Measurements from ENCODE around the gene LAMB4.

The LAMB4 gene

DNA sequence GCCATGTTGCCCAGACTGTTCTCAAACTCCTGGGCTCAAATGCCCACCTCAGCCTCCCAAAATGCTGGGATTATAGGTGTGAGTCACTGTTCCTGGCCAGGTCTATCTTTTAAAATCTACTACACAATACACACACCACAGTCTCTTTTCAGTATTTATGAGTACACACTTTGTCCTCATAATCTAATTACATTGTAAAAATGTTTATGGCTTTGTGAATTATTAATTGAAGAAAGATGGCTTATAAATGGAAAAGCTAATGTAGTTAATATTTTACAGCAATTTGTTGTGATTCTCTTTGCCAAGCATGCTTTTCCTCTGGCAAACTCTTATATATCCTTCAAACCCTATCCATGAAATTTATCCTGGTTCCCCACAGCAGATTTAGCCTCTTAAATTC is 22.0 kb downstream of the LAMB4 start:
- DNase-seq (ENCODE audit: low read depth in 1 of 2, low spot score in 1 of 2), result no peak

DNA sequence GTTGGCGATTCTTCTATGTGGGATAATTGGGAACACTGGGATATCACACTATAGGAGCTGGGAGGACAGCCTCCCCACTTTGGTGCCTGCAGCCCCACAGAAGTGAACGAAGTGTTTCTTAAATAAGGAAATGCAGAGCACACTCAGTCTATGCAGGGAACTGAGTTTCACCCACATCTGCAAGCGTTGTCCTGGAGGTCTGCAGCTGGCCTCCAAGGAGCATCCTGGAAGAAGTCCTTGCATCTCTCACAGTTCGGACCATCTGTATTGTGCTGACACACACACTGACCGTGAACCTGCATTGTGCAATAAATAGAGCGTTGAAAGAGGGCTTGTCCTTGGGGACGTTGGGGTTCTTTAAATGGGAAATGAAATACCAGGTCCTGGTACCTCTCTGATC is 25.8 kb downstream of the LAMB4 start:
- DNase-seq (ENCODE audit: low read depth in 1 of 2, low spot score in 1 of 2), result no peak

DNA sequence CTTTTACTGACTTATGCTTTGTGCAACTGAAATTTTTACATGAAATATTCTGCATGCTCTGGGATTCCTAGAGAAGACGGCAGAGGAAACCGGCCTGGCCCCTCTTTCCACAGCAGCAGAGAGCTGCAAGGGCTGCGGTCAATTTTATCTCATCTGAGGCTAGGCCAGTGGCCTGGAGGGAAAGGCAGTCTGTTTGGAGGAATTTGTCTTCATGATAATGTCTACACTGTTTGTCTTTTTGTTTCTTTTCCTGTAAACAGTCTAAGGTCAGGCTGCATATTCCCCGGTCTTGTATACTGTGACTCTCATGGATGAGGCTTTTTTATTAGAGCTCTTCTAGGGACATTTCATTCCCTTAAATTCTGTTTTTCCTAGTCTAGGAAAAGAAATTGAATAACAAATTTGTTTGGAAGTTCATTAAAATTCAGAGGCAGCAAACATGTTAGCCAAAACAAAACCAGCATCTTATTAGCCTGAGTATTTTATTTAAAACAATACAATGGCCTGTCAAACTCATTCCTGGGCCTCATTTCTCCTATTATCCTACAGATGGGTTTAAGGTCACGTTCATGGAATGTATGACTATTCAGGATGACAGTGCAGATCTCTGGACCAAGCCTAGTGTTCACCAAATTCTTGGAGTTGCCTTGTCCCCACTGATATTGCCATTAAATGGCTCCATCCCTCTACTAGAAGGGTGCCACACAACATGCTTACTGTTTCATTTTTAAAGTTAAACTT is 26.4 kb downstream of the LAMB4 start:
- DNase-seq (ENCODE audit: low read depth in 1 of 2, low spot score in 1 of 2), result no peak

DNA sequence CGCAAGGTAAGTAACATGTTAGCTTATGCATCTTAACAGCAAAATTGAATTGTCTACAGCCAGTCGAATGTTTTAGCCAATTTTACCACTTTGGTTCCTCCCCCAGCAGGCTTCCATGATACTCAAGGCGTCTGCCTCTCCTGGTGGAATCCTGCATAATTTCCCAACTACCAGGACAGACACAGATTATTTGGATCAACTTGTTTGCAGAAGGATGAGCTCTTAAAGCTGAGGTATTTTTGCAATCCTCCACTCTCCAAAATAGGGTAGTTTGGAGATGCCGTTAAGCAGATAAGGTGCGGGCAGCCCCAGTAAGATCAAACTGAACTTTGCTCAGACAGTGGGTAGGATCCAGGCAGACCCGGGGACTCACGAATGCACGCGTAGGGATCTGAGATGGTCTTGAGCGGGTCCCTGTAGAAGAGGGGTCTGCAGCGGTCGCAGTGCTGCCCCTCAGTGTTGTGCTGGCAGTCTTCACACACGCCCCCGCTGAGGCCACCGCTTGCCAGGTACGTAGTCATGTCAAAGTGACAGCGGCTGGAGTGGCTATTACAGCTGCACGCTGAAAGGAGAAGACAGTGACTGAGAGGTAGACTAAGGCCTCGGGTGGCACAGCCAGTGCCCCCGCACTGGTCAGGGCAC is 27.4 kb downstream of the LAMB4 start:
- no peak for DNase-seq (ENCODE audit: low read depth in 1 of 2, low spot score in 1 of 2)

DNA sequence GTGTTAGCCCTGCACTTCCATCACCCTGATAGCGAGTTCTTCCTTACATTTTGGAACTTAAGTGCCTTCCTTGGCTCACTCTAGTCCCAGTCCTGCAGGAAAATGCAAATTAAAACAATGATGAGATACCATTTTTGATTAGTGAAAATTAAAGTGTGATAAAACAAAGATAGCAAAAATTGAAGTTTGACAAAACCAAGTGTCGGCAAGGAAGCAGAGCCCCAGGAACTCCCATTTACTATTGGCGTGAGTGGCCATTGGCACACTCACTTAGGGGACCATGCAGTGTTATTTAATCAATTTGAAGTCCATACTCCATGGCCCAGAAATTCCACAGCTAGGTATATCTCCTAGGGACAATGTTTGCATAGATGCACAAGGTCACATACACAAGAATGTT is 28.4 kb downstream of the LAMB4 start:
- DNase-seq (ENCODE audit: low read depth in 1 of 2, low spot score in 1 of 2), result no peak

DNA sequence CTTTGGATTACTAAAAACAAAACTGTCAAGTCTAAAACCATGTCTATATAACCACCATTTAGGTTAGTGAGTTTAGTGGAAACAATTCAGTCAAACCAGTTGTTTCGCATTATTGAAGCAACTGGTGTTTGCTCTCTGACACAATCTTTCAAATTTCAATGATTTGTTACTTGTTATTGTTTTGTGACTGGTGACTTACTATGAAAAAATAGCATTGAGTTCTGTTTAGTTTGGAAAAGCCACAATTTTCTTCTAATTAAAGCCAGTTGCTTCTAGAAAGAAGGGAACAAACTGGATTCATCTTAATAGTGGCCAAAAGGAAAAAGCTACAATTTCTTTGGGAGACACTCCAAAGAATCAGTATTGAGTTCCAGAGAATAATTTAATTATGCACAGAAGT is 30.4 kb downstream of the LAMB4 start:
- DNase-seq (ENCODE audit: low read depth in 1 of 2, low spot score in 1 of 2), result no peak

DNA sequence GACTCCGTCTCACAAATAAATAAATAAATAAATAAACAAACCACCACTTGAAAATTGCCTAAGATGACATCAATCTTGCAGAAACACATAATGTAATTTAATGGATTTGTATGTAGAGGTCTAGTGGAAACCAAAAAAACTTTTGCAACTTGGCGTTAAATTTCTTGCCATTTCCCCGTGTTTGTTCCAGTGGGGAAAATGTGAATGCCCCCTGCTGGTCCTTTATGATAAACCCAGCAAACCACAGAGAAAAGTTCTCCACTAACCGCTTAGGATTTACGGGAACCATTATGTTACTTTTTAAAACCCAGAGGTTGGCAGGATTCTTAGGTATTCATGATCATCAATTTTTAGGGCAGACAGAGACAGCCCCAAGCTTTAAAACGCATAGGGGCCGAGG is 32.5 kb downstream of the LAMB4 start:
- no peak for DNase-seq (ENCODE audit: low read depth in 1 of 2, low spot score in 1 of 2)

DNA sequence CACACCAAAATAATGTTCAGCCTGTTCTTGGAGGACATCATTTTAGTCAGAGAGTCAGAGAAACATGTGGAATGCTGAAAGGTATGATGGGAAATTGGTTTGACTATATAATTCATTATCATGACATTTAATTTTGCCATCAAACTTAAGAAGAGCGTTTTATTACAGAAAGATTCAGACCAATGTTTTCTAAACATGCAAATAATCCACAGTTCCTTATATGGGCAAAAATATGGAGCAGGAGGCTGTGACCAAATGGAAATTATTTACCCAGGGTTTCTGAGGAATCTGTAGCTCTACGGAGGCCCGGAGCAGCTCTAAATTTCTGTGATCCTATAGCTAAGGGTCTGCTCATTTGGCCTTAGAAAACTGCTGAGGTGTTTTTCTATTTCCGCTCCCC is 33.2 kb downstream of the LAMB4 start:
- no peak for DNase-seq (ENCODE audit: low read depth in 1 of 2, low spot score in 1 of 2)

DNA sequence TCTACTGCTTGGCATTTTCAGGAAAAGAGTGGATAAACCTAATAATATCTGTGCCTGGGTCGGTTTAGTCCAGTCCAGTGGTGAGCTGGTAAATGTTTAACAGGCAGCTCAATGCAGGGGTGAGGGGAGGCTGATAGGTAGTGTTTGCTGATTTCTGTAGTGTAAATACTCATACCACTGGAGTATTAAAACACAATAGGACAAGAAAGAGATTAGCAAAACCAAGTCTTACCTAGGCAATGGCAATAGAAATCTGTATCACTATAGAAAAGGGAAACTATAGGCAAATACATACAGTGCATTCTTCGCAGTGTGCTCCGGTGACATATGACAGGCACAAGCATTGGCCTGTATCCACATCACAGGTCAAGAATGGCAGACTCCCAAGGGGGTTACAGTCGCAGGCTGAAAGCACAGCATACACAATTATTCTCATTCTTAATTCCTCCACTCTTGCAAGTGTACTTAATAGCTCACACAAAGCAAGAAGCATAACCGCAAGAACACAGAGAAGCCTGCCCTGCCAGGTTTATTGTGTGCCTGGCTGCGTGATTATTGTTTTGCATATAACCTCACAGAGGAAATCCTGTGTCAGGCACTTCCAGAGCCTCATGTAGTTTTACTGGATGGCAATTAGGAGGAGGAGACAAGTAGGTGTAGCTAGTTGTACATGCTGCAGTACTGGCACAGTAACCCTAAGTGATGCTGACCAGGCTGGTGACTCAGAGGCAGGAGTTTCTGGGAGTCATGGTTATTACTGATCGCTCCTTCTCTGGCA is 35.0 kb downstream of the LAMB4 start:
- no peak for DNase-seq (ENCODE audit: low read depth in 1 of 2, low spot score in 1 of 2)

DNA sequence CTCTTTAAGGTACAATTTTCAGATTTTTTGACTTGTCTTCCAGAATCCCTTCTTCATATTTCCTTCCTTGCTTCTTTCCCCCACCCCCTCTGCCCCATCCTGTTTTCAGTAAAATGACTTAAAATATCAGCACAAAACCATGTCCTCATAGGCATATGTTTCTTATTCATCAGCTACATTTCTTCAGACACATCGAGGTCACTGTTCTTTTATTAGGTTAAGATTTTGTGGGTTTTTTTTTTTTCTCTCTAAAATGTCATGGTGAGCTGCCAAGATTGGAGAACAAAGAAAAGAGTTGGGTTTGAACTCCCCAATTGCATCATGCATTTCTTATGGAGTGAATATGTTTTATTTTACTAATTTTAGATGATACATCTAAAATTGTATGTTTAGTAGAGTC is 35.8 kb downstream of the LAMB4 start:
- no peak for DNase-seq (ENCODE audit: low read depth in 1 of 2, low spot score in 1 of 2)

DNA sequence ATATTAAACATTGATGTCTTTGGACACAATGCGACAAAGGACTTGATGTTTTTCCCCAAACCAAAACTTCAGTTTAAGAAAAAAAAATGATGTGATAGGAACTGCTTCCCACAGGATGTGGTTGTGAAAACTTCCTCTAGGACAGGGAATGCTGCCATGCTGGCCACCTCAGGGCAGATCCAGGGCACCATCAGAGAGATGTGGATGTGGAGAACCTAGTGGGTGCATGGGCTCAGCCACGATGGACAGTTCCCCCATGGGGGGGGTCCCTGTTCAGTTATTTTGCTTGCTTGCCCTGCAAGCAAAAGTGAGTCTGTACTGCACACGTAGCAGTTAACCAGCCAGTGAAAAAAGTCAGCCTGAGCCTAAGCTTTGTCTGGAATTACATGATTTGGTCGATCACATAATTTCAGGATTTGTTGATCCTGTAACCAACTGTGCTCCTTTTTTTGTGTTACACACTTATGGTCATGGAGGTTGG is 36.3 kb downstream of the LAMB4 start:
- no peak for DNase-seq (ENCODE audit: low read depth in 1 of 2, low spot score in 1 of 2)

DNA sequence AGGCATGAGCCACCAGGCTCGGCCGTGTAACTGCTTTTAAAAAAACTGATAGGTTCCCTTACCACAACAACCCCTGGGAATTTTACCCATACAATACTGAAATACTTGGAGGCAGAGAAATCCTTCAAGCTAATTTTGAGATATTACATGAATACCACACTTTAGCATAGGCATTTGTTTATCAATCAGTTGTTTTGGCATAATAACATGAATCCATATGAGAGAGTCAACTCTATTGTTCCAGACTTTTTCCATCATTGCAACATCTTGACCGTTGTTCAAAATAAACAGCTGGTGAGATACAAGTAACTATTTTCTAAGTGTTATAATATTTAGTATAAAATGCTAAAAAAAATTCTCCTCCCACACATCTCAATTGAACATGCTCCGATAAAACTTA is 36.8 kb downstream of the LAMB4 start:
- no peak for DNase-seq (ENCODE audit: low read depth in 1 of 2, low spot score in 1 of 2)

DNA sequence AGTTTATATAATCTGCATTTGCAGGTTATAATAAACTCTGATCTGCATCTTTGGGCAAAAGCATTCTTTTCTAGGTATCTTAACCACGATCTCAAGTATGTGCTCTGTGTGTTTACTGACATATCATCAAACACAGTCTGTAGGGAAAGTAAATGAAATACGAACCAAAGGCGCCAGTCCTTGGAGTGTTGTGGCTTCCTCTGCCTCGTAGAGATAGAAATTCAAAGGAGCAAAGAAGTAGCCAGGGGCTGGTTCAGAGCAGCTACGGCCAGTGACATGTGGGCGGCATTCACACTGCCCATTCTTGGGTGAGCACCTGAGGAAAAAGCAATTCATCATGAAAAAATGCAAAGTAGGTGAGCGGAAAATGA is 38.7 kb downstream of the LAMB4 start:
- DNase-seq (ENCODE audit: low read depth in 1 of 2, low spot score in 1 of 2), result no peak

DNA sequence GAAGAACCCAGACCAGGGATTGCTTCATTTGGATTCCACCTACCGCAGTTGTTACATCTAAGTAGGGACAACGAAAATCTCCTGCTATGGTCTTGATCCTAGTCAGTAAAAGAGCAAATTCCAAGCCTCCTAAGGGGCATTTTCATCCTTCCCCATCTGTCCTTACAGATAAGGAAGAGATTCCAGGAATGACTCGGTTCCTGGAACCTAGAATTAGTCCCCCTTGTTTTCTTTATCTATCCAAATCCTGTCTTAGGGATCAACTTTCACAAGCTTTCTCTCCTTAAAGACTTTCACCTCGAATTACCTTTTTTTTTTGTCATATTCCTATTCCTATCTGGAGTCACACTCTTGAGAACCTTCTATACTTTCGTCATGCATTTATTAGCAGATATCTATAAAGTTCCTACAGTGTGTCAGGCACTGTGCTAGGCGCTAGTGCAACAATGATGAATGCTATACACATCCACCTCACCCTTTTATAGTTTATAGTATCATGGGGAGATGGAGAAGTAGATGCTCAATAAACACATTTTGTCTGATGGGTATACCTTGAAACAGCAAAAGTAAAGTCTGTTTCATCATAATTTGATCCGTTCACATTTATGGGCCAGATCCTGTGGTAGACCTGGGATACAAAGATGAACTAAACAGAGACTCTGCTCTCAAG is 39.2 kb downstream of the LAMB4 start:
- no peak for DNase-seq (ENCODE audit: low read depth in 1 of 2, low spot score in 1 of 2)

DNA sequence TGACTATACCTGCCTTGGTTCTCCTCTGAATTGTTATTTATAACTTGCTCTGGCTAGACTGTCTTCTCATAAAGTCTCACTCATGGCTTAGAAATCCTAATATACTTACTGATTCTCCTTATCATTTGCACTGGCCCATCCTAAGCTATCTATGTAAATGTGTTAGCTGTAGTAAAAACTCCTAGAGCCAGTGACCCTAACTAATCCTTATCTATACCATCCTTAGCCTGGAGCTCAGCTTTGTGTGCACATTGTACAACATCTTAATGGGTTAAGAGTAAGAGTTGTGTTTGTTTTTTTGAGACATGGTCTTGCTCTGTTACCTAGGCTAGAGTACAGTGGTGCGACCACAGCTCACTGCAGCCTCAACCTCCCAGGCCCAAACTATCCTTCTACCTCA is 40.8 kb downstream of the LAMB4 start:
- no peak for DNase-seq (ENCODE audit: low read depth in 1 of 2, low spot score in 1 of 2)

DNA sequence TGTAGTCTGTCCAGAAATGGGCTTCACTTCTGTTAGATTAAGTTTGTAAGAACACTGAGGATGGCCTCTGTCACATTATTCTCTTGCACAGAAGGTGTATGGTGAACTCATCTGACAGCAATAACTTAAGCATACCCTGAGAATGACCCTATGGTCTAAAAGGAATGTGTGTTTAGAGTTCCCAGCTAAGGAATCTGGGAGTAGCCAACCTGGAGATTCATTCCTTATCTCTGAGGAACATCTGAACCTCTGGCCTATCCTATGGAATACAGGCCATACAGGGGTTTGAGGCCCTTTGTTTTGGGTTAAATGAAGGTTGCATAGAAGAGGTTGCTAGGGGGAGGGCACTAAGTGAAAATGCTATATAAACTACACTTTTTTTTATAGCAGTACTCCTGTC is 41.4 kb downstream of the LAMB4 start:
- no peak for DNase-seq (ENCODE audit: low read depth in 1 of 2, low spot score in 1 of 2)

DNA sequence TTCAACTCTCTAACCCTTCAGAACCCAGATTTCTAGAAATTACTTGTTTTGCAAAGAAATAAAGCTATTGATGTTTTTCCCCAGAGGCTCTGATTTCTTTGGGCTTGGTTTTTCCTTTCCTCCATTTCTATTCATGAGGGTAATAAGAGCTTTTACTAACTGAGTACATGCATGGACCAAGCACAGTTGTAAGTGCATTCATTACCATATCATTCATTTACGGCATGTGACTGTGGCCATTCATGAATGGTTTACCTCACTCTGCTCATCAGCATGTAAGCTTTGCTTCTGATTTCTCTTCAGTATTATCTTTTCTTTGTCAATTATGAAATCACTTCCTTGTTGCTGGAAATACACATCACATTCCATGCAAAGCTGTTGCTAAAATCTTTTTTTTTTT is 42.4 kb downstream of the LAMB4 start:
- DNase-seq (ENCODE audit: low read depth in 1 of 2, low spot score in 1 of 2), result no peak

DNA sequence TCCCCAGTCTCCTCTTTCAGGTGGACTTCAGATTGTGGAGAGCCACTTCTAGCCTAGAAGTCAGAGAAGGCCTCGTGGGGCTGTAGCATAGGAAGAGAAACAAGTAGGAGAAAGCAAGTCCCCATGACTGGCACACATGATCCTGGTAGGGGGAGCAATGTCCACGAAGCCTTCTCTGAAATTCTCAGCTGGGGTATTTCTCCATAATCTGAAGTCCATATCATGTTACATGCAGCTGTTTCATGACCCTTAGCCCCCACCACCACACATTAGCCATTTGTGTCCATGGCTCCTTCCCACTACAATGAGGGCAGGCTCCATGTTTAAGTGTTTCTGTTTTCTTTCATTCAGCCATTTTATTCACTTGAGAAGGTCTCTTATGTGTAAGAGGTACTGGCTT is 43.2 kb downstream of the LAMB4 start:
- no peak for DNase-seq (ENCODE audit: low read depth in 1 of 2, low spot score in 1 of 2)

DNA sequence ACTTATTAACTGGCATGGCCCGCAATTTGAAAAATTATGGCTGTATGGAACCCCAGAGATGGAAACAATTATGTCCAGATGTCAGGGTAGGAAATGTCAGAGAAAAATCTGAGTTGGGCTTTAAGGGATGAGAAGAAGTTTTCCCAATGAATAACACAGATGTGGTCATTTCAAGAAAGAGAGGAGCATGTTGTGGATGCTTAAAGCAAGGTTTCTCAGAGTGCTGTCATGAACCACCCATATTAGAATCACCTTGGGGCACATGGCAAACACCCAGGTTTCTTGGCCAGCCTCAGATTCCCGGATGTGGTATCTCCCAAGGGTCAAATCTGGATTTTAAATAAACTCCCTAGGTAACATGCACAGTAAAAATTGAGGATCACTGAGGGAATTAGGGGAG is 43.6 kb downstream of the LAMB4 start:
- DNase-seq (ENCODE audit: low read depth in 1 of 2, low spot score in 1 of 2), result no peak

DNA sequence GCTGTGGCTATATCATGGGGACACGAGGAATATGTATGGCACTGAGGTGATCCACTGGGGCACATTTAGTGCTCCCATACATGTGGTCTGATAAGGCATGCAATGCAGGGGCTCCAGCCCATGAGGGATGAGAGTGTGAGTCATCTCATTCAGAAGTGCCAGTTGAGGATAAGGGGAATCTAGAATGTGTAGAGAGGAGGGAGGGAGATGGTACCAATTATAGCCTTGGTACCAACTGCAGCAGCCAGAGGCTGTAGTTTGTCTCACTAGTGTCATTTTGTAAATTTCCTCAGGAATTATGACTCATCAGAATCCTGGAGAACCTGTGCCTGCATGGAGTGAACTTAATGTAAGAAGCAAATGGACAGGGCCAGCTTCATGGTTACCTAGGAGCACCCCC is 46.2 kb downstream of the LAMB4 start:
- no peak for DNase-seq (ENCODE audit: low read depth in 1 of 2, low spot score in 1 of 2)

DNA sequence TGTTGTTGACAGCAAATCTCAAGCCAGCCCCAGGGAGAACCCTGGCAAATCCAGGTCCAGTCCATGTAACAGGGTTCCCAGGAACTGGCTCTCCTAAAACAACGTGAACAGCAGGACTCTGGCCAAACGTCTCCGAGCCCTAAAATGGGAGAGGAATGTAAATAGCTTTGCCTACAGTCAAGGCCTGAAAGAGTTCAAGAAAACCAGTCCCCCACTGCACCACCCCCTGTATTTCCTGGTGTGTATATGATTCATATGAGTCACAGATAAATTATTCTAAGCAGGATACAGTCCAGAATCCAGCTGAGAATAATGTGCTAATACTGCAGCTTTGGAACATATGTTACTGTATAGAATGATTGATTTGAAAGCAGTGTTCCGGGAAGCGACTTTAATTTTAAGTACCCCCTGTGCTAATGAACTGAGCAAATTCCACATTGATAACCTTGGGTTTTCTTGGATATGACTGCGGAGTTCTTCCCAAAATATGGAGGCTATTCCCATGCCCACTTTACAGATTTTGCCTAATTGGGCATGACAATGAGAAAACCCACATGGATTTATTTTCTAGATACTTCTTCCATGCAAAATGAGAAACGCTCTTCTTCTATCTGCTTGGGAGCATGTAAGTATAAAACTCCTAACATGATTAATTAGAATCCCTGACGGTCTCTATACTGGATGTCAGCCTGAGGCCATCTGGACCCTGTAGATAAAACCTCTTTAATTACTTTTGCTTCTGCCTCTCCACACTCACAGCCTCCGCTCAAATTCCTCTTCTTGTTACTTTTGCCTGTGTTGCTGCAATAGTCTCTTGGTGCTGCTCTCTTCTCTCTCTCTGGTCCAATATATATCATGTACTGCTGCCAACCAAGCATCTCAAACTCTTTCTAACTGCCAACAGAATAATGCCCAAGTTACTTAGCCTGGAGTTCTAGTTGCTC is 50.2 kb downstream of the LAMB4 start:
- no peak for DNase-seq (ENCODE audit: low read depth in 1 of 2, low spot score in 1 of 2)
